Right renal pelvis (tissue), 4 donors: ENCODE measurements around the gene SLC17A9. TPM values are rescaled to one million over a fixed set of nuclear protein-coding genes. Genes with fewer than 3 reads are reported as not detected.

Experiments used
- DNase-seq, 4 donors: peaks; one replicate each; pipeline ENCODE4 v3.0.0-alpha.2; 2013; ENCODE audit warnings: low read depth in 4 of 4, low spot score in 3 of 4, missing footprints in 1 of 4
- polyA plus RNA-seq, 4 donors: library from polyadenylated mRNA; unstranded; fragments of 120-200 nt; gene quantifications; one replicate each; pipeline ENCODE4 v1.2.1, GENCODE V29; 2013; ENCODE audit not compliant: insufficient read length in 4 of 4

Gene SLC17A9
- polyA plus RNA-seq, 4 donors: 1.3 to 2.0 (median 1.7) TPM

GRCh38 chr20:63014287-63014686 lies 61.8 kb downstream of the SLC17A9 start:
- DNase-seq: no peak

DNA sequence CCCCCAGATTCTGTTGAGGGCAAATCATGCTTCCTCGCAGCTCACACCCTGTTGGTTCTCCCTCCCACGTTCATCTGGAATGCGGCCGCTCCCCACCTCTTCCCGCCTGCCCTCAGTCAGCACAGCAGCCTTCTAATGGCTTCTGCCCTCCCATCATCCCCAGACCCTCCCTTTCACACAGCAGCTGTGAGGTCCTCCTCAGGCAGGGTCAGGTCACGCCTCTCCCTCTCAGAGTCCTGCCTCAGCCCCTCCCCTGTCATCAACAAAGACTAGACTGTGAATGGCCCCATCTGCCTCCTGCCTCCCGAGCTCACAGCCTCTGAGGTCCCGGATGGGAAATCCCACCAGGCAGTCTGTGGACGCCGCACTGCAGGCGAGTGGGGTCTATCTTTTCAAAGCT lies 62.2 kb downstream of the SLC17A9 start:
- DNase-seq: no peak

DNA sequence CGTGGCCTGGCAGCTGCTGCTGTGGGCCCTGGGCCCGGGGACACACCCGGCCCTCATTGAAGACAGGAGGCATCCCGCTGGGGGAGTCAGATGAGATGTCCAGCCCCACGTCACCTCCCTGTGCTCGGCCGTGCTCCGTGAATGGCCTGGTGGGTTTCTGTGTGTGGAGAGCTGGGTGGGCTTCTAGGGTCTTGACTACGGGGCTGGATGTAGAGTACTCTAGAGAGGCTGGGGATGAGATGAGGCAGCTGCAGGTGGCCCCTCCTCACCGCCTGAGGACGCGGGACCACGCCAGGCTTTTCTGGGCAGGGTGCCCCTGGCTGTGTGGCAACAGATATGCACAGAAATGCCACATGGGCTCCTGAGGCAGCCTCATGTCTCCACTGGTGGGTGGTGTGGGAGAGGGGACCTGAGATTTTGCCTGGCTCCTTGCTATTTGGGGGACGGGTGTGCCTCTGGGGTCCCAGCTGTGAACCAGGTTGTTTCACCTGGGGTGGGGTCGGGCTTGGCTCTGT lies 62.7 kb downstream of the SLC17A9 start:
- no peak for DNase-seq

DNA sequence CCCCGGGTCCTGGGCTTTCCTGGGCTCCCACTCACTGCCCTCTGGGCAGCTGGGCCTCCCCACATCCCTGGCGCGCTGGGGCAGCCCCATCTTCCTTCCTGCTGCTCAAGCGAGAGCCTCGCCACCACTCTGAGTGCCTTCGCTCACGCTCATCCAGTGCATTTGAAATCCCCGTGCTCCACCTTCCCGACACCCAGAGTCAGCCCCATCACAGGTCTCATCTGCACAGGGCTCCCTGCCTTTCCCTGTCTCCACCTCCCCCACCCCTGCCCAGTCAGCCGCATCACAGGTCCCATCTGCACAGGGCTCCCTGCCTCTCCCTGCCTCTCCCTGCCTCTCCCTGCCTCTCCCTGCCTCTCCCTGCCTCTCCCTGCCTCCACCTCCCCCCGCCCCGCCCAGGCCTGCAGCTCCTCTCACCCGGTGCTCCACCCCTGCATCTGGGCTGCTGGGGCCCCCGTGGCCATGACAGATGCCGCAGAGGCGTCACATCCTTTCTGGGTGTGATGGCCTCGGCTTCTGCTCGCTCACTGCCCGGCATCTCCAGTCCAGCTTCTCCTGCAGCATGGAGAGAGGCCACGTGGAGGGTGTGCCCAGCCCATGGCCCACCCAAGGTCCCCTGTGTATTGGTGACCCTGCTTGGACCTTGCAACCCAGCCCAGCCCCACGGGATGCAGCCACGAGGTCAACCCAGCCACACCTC lies 63.3 kb downstream of the SLC17A9 start:
- DNase-seq: no peak

GRCh38 chr20:63016514-63017075 lies 64.1 kb downstream of the SLC17A9 start:
- DNase-seq: no peak

GRCh38 chr20:63017076-63017825 lies 64.7 kb downstream of the SLC17A9 start:
- no peak for DNase-seq

DNA sequence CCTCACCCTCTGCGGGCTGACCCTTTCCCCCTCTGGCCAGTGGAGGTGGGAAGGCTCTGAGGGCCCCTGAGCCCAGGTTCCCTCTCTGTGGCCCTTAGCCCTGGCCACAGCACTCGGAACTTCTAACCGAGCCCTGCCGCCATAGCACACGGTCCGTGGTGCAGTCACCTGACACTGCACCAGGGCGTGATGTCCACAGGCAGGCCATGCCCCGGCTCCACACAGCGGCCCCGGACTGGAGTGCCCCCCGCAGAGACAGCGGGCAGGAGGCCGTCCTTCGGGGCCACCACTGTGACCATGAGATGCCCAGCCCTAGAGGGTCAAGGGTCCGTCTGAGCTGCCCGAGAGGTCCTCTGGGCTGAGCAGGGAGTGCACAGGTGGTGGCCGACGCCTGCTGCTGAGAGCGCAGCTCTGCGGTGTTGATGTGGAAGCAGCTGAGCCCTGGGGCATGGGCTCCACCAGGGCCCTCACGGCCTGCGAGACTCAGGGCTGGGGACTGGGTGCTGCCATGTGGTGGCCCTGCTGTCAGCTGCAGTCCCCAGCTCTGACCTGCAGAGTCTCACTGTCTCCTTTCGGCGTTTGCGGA lies 65.4 kb downstream of the SLC17A9 start:
- no peak for DNase-seq

Other genes starting within 250 kb of the SLC17A9 start
- gene NTSR1, start 243.9 kb upstream of the SLC17A9 start, polyA plus RNA-seq: 1 to 10 TPM; 1.0 to 1.4 (median 1.2) TPM
- 10 to 100 TPM; 15.7 to 17.1 (median 16.6) TPM for gene MRGBP, start 156.2 kb upstream of the SLC17A9 start, polyA plus RNA-seq
- 10 to 100 TPM; 23.8 to 36.0 (median 25.0) TPM for gene OGFR, start 147.9 kb upstream of the SLC17A9 start, polyA plus RNA-seq
- 10 to 100 TPM; 17.6 to 29.2 (median 24.0) TPM for gene COL9A3, start 135.7 kb upstream of the SLC17A9 start, polyA plus RNA-seq
- gene TCFL5, start 90.9 kb upstream of the SLC17A9 start, polyA plus RNA-seq: 10 to 100 TPM; 12.7 to 13.4 (median 13.0) TPM
- gene DIDO1, start 26.2 kb upstream of the SLC17A9 start, polyA plus RNA-seq: 10 to 100 TPM; 52.3 to 61.3 (median 59.1) TPM
- gene GID8, start 14.6 kb upstream of the SLC17A9 start, polyA plus RNA-seq: 10 to 100 TPM; 50.2 to 55.9 (median 50.9) TPM
- under 1 TPM in 1 of 4 donors, not detected in 3; 0.08 TPM for gene BHLHE23, start 54.3 kb downstream of the SLC17A9 start, polyA plus RNA-seq